K562 (cell line): ENCODE measurements around the gene RPS2. TPM values are rescaled to one million over a fixed set of nuclear protein-coding genes. Genes with fewer than 3 reads are reported as not detected.

ENCODE experiments used
- CBFB ChIP-seq: sonication (generic); formaldehyde crosslinking; IDR thresholded peaks from 2 replicates; pipeline ENCODE4 v1.4.0; 2020; ENCODE audit warnings: mild to moderate bottlenecking, missing genetic modification reagents
- CXXC5 ChIP-seq: fragments of 250-450 bp; sonication (Bioruptor Pico); IDR thresholded peaks from 2 replicates; pipeline ENCODE4 v1.8.0; 2022; ENCODE audit warnings: inconsistent platforms, mild to moderate bottlenecking, moderate library complexity
- DMBX1 ChIP-seq: fragments of 250-450 bp; sonication (Bioruptor Pico); IDR thresholded peaks from 2 replicates; pipeline ENCODE4 v1.8.0; 2022; ENCODE audit warnings: inconsistent platforms, mild to moderate bottlenecking, moderate library complexity, borderline replicate concordance
- HIVEP1 ChIP-seq: fragments of 250-450 bp; sonication (Bioruptor Pico); IDR thresholded peaks from 2 replicates; pipeline ENCODE4 v1.4.0; 2020; ENCODE audit warnings: mild to moderate bottlenecking
- KLF6 ChIP-seq: fragments of 250-450 bp; sonication (Bioruptor Pico); IDR thresholded peaks from 2 replicates; pipeline ENCODE4 v1.4.0; 2020; ENCODE audit warnings: mild to moderate bottlenecking, moderate library complexity, borderline replicate concordance
- L3MBTL2 ChIP-seq: fragments of 450-650 bp; IDR thresholded peaks from 2 replicates; pipeline ENCODE4 v1.6.1; 2016; ENCODE audit warnings: mild to moderate bottlenecking, moderate library complexity
- NONO ChIP-seq, 2 experiments: fragments of 200-400 bp in 1 of 2; fragments of 450-650 bp in 1 of 2; formaldehyde crosslinking in 1 of 2; IDR thresholded peaks; 2 replicates each; pipeline ENCODE4 v1.6.1; 2017; ENCODE audit warnings: low read depth in 2 of 2, mild to moderate bottlenecking in 2 of 2, moderate library complexity in 2 of 2, low read length in 1 of 2
- POLR2B ChIP-seq: fragments of 450-650 bp; IDR thresholded peaks from 2 replicates; pipeline ENCODE4 v1.6.1; 2018; ENCODE audit warnings: low read depth; ENCODE audit not compliant: partially characterized antibody
- RBM22 ChIP-seq: fragments of 200-400 bp; formaldehyde crosslinking; IDR thresholded peaks from 2 replicates; pipeline ENCODE4 v1.6.1; 2018; ENCODE audit warnings: low read length, low read depth; ENCODE audit not compliant: poor library complexity, severe bottlenecking
- RFX1 ChIP-seq: fragments of 450-650 bp; IDR thresholded peaks from 2 replicates; pipeline ENCODE4 v1.6.1; 2016; ENCODE audit warnings: mild to moderate bottlenecking, moderate library complexity
- TCF3 ChIP-seq: sonication (generic); formaldehyde crosslinking; IDR thresholded peaks from 2 replicates; pipeline ENCODE4 v1.4.0; 2020; ENCODE audit warnings: mild to moderate bottlenecking, missing genetic modification reagents
- USF1 ChIP-seq: sonication (generic); formaldehyde crosslinking; IDR thresholded peaks from 2 replicates; pipeline ENCODE4 v1.9.0; 2022; ENCODE audit warnings: mild to moderate bottlenecking, missing genetic modification reagents
- ZHX1 ChIP-seq: fragments of 150-350 bp; conservative IDR thresholded peaks from 2 replicates; pipeline ENCODE4 v1.6.1; 2014; ENCODE audit warnings: low read length
- ZKSCAN8 ChIP-seq: fragments of 200-800 bp; sonication (Bioruptor generic); IDR thresholded peaks from 2 replicates; pipeline ENCODE4 v1.6.1; 2016; ENCODE audit warnings: missing genetic modification characterization, missing compliant biosample characterization
- ZMIZ1 ChIP-seq, 2 experiments: fragments of 150-350 bp in 1 of 2; IDR thresholded peaks; 2 replicates each; pipeline ENCODE4 v1.6.1; 2012 to 2016; ENCODE audit warnings: low read depth in 2 of 2, low read length in 2 of 2, mild to moderate bottlenecking in 1 of 2, moderate library complexity in 1 of 2
- ZNF134 ChIP-seq: fragments of 250-450 bp; sonication (Bioruptor Pico); conservative IDR thresholded peaks from 2 replicates; pipeline ENCODE4 v1.4.0; 2020
- ZNF146 ChIP-seq: IDR thresholded peaks from one replicate; pipeline ENCODE4 v1.6.1; 2018; ENCODE audit warnings: missing compliant biosample characterization; ENCODE audit not compliant: unreplicated experiment
- ZNF639 ChIP-seq, 2 experiments: fragments of 200-800 bp in 1 of 2; sonication (Bioruptor generic) in 1 of 2; sonication (generic) in 1 of 2; formaldehyde crosslinking in 1 of 2; IDR thresholded peaks in 1 of 2; conservative IDR thresholded peaks in 1 of 2; 2 replicates each; pipeline versions ENCODE4 v1.5.0 to v1.6.1; 2016 to 2020; ENCODE audit warnings: missing compliant biosample characterization in 1 of 2, missing genetic modification characterization in 1 of 2, missing genetic modification reagents in 1 of 2
- polyA plus RNA-seq, 8 experiments: library from polyadenylated mRNA; depleted of rRNA in 4 of 8; stranded (reverse) in 5 of 8; unstranded in 3 of 8; fragments of >200 nt; fragmentation: Nextera tagmentation in 2 of 8; fragmentation: Illumina TruSeq in 1 of 8; extraction: Ambion mirVana in 2 of 8; extraction: Trizol in 1 of 8; gene quantifications; 2 replicates each; pipeline versions ENCODE4 v1.2.1 to v1.2.3, GENCODE V29; 2011 to 2014; ENCODE audit warnings: inconsistent platforms in 1 of 8, missing spikeins in 1 of 8
- total RNA-seq, 7 experiments: library from RNA; depleted of rRNA in 6 of 7; stranded (reverse); fragments of >200 nt in 6 of 7; fragmentation: Illumina TruSeq in 2 of 7; extraction: Trizol in 2 of 7; gene quantifications; 2 replicates each; pipeline versions ENCODE4 v1.2.1 to v1.2.3, GENCODE V29; 2011 to 2021; ENCODE audit warnings: low replicate concordance in 1 of 7

RPS2 gene
- total and polyA plus RNA-seq, 9 of the 15 experiments (the other 6 are each of a cell fraction or from before 2014, with no cell fraction given) = 834 to 4,794 (median 3,793) TPM

GRCh38 chr16:1983544-1984346 lies 19.1 kb upstream of the RPS2 start, which contains the start of gene GFER (continued):
- peak; percentile 84 for TF ChIP-seq DMBX1 (CRISPR knock-in tag)
- peak; percentile 93 for TF ChIP-seq CBFB (CRISPR knock-in tag)
- no peak for TF ChIP-seq HIVEP1 (CRISPR knock-in tag)
- TF ChIP-seq ZHX1 = no peak
- TF ChIP-seq RBM22 = peak; percentile 91
- peak; percentile 31; the same call in 1 of the 2 replicates for TF ChIP-seq USF1 (CRISPR knock-in tag)
- TF ChIP-seq ZNF134 (CRISPR knock-in tag) = peak; percentile 65
- TF ChIP-seq L3MBTL2 = peak; percentile 69; the same call in 1 of the 2 replicates
- TF ChIP-seq ZKSCAN8 (CRISPR knock-in tag) = no peak
- TF ChIP-seq ZNF639 (CRISPR knock-in tag; conservative IDR thresholded peaks at IDR 0.05 in 1 of 2, IDR thresholded peaks at IDR 0.05 in 1 of 2) = peak in 1 of 2 experiments; percentile 95; a peak in 2 of 4 replicates
- no peak for TF ChIP-seq POLR2B
- no peak for TF ChIP-seq KLF6 (CRISPR knock-in tag)
- peak; percentile 91 for TF ChIP-seq NONO (IDR thresholded peaks at IDR 0.05; ENCODE audit: low read depth in 2 of 2, low read length in 1 of 2)
- TF ChIP-seq ZNF146 (CRISPR knock-in tag) = no peak
- TF ChIP-seq CXXC5 (CRISPR knock-in tag) = peak; percentile 91
- peak in 1 of 2 experiments; percentile 27; a peak in 1 of 4 replicates for TF ChIP-seq ZMIZ1 (IDR thresholded peaks at IDR 0.05; ENCODE audit: low read depth in 2 of 2, low read length in 2 of 2)
- TF ChIP-seq TCF3 (CRISPR knock-in tag) = 0 out of 2 replicates have a peak, but pooled peaks have one; percentile 7
- peak; percentile 91 for TF ChIP-seq RFX1
